GM19397 (cell line): ENCODE measurements around the gene ATP8A2.
"Not testable (repeated sequence)": the region's sequence is repeated elsewhere in the genome, so short reads cannot be mapped to it uniquely, and the experiment has no call there.

Experiments
- ATAC-seq: cut with Tn5 transposase; IDR thresholded peaks from one replicate; pipeline ENCODE4 v1.9.1; 2021; ENCODE audit warnings: mild to moderate bottlenecking, moderate library complexity; ENCODE audit not compliant: unreplicated experiment

The ATP8A2 gene

DNA sequence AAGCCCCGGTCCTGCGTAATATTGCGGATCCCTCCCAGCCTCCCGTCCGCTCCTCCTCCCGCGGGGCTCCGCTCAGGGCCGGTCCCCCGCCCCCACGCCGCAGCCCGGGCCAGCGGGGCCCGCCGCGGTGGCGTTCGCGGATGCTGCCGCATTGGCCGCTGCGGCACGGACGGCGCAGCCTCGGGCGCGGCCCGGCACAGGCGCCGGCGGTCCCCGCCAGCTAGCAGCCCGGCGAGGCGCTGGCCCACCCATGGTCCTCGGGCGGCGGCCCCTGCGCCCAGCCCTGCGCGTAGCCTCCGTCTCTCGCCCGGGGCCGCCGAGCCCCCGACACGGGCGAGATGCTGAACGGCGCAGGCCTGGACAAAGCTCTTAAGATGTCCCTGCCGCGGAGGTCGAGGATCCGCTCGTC, at the start of gene ATP8A2:
ATP8A2 (plus strand) TSS at position 100 of the 409 bp plus-strand sequence; CDS start at position 339, 239 bp downstream.
- no peak for ATAC-seq

DNA sequence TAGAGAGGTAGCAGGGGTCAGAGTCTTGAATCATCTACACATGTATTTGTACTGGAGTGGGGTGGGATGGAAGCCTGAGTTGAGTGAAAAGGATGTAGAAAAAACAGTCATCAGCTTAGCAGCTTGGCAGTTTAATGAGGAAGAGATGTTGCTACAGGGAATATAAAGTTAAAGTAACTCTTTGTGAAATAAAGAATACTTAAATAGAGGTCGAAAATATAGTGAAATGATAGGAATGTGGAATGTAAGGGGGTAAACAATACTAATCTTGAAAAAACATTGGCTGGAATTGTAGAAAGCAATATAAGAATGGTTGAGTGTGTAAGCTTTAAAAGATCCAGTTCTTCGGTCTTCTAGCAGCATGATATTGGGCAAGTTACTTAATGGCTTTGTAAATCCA, 47.7 kb upstream of the ATP8A2 start:
- ATAC-seq, result no peak

DNA sequence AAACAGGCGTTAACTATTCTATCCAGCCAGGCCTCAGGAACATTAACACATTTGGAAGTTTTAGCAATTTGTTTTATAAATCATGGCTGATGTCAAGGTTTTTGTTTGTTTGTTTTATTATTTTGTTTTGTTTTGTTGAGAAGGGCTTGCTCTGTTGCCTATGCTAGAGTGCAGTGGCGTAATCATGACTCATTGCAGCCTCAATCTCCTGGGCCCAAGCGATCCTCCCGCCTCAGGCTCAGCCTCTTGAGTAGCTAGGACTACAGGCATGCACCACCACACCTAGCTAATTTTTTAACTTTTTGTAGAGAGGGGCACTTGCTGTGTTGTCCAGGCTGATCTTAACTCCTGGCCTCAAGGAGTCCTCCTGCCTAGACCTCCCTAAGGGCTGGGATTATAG, 42.1 kb upstream of the ATP8A2 start:
- no peak for ATAC-seq

GRCh38 chr13:25330541-25330940, 41.2 kb upstream of the ATP8A2 start:
- no peak for ATAC-seq

- no peak for ATAC-seq
These were observed 35.9 kb upstream of the ATP8A2 start for GRCh38 chr13:25335856-25336255.

DNA sequence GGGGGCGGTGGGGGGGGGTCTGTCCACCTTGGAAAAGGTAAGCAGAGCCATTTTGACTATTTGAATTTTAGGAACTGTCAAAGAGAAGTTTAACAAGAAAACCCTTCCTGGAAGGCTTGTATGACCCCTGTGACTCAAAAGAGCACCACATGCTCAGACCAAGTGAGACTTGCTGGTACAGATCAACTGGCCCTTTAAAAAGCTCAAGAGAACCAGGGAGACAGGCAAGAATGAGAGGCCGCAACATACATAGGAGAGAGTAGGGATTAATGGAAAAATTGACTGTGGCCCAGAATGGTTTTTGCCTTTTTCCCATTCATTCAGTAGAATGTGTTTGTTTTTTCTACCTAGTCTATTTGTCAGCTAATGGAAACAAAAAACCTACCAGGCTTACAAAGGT, 26.2 kb upstream of the ATP8A2 start:
- ATAC-seq, result no peak

DNA sequence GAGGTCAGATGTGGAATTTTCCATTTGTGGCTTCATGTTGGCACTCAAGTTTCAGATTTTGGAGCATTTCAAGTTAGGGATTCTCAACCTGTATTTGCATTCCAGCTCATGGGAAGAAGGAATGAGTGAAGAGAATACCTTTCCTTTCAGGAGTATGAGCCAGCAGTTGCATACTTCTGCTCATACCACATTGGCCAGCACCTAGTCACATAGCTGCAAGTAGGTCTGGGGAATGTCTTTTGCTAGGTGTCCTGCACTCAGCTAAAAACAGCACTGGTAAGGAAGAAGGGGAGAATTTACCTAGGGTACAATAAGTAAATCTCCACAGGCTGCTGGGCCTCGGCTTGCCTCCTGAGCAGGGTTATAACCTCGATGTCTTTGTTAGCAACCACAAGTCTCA, 24.6 kb upstream of the ATP8A2 start:
- no peak for ATAC-seq

DNA sequence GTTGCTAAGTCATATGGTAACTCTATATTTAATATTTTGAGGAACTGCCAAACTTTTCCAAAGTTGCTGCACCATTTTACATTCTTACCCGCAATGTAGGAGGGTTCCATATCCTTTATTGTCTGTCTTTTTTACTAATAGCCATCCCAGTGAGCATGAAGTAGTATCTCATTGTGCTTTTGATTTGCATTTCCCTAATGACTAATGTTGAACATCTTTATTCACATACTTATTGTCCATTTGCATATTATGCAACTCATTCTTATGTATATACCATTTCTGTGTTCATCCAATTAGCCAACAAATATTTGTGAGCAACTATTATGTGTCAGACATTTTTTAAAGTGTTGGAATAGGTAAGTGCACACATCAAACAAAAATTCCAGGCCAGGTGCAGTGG, 20.4 kb upstream of the ATP8A2 start:
- ATAC-seq, result no peak

GRCh38 chr13:25352230-25352629, 19.5 kb upstream of the ATP8A2 start:
- no peak for ATAC-seq

GRCh38 chr13:25352806-25353205, 19.0 kb upstream of the ATP8A2 start:
- ATAC-seq, result no peak

DNA sequence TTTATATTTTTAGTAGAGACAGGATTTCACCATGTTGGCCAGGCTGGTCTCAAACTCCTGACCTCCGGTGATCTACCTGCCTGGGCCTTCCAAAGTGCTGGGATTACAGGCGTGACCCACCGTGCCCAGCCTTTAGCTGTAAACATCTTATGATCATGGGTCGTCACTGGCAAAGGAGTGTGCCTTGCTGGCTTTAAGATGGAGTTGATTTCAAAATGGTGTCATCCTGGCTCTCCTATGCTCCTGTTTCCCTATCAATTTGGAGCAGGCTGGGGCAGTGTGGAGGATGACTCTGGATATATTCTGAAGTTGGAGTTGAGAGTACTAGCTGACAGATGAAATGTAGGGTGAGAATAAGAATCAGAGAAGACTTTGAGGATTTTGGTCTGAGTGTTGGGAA, 18.4 kb upstream of the ATP8A2 start:
- ATAC-seq, result no peak

DNA sequence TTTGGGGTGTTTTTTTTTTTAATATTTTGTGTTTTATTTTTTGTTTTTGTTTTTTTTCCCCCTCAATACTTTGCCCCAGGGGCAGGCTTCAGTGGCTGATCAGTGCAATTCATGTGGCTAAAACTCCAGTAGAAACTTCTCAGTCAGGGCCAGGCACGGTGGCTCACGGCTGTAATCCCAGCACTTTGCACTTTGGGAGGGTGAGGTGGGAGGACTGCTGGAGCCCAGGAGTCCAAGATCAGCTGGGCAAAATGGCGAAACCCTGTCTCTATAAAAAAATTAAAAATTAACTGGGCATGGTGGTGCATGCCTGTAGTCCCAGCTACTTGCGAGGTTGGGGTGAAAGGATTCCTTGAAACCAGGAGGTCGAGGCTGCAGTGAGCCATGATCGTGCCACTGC, 17.4 kb upstream of the ATP8A2 start:
- no peak for ATAC-seq

DNA sequence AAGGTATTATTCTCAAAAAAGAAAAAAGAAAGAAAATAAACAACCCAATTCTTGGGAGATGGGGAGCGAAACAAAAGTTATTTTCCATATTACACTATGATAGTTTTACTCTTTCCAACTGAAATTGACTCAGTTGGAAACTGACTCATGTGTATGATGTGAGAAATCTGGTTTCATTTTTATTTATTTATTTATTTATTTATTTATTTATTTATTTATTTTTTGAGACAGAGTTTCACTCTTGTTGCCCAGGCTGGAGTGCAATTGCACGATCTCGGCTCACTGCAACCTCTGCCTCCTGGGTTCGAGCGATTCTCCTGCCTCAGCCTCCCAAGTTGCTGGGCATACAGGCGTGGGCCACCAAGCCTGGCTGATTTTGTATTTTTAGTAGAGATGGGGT, 11.3 kb upstream of the ATP8A2 start:
- not testable (repeated sequence) for ATAC-seq

DNA sequence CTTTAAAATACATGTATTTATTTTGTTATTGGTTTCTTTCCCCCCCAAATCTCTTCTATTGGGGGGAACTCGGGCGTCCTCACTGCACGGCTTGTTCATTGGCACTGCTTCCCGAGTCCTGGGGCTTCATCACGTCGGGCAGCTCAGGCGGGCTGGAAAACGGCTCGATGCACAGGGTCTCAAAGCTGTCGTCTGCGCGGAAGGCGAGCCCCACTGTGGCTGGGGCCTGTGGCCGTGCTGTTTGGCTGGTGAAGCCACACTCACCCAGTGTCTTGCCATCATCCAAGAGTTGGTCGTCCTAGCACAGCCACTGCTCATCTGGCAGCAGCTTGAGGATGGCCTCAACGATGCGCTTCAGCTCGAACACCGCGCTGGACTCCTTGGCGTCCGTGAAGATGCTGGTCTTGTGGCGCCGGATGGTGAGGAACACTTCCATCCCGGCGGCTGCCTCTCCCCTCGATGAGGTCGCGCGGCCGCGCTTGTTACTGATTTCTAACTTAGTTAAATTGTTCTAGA, 6.0 kb upstream of the ATP8A2 start:
- no peak for ATAC-seq

GRCh38 chr13:25371158-25371874, 458 bp upstream of the ATP8A2 start:
- ATAC-seq, result no peak

GRCh38 chr13:25372284-25373081, 709 bp downstream of the ATP8A2 start:
- ATAC-seq, result no peak

DNA sequence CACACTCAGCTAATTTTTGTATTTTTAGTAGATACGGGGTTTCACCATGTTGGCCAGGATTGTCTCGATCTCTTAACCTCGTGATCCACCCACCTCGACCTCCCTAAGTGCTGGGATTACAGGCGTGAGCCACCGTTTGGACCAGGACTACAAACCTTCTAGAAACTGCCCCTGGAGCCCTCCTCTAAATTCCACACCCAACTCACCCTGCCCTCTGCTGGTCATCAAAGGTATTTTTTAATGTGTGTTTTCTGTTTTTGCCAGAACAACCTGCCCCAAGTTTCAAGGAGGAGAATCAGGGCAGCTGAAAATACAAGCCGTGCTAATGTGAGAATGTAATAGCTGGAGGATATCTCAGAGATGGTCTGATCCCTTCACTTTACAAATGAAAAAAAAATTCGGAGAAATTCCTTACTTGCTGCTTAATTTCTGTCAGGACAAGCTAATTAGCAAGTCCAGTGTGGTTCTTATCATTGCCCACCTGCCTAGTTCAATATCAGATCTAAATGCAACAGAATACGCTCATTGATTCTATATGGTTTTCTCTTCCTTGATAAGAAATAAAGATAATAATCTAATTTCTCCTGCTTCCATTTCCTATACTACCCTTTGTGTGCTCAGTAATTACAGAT, 4.1 kb downstream of the ATP8A2 start:
- no peak for ATAC-seq

DNA sequence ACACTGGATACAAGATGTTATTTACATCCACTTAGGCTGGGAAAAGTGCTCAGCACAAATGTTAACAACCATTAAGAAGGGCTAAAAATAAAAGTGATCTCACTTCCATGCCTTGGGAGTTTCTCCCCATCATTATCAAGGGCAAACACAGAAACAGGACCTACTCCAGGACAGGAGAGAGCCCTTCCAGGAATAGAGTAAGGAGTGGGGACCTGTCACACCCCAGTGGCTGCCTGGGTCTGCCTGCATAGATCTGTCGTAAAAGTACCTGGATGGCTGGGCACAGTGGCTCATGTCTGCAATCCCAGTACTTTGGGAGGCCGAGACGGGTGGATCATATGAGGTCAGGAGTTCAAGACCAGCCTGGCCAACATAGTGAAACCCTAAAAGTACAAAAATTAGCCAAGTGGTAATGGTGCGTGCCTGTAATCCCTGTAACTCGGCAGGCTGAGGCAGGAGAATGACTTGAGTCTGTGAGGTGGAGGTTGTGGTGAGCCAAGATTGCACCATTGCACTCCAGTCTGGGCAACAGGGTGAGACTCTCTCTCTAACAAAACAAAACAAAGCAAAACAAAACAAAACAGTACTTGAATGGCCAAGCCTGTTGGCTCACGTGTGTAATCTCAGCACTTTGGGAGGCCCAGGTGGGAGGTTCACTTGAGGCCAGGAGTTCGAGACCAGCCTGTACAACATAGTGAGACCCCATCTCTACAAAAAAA, 5.6 kb downstream of the ATP8A2 start:
- no peak for ATAC-seq

- ATAC-seq, result no peak
These were observed 6.8 kb downstream of the ATP8A2 start for GRCh38 chr13:25378528-25378927.

DNA sequence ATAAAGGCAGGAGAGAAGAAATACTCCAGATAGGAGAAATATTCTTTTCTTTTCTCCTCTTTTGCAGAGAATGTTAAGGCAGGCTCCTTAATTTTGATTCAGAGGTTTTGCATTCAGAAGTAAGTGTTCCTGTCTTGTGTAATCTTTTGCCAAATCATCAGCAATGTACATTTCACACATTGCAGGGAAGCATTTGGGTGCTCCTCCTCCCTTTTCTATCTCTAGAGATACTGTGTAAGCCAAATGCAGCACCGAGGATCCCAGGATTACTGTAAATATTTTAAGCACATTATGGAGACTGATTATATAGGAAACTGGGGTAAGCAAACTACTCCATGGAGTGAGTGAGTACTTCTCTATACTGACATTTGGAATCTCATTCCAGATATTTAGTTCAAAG, 7.2 kb downstream of the ATP8A2 start:
- ATAC-seq, result no peak

GRCh38 chr13:25380082-25380481, 8.3 kb downstream of the ATP8A2 start:
- no peak for ATAC-seq
